Trophoblast cell (in vitro differentiated cells and primary cell): ENCODE data around the gene ZSCAN18.

Experiments
- DNase-seq, 2 donors: peaks; one replicate each; pipeline ENCODE4 v3.0.0-alpha.2; 2016
- H2AFZ ChIP-seq: 2 replicates; pipeline ENCODE4 v1.6.1; 2013; ENCODE audit warnings: low read length, moderate library complexity, mild to moderate bottlenecking; ENCODE audit not compliant: insufficient read depth, poor library complexity
- H2AK5ac ChIP-seq: 2 replicates; pipeline ENCODE4 v1.6.1; 2013; ENCODE audit warnings: mild to moderate bottlenecking, low read length
- H2BK120ac ChIP-seq: 2 replicates; pipeline ENCODE4 v1.6.1; 2013; ENCODE audit warnings: low read length, mild to moderate bottlenecking, moderate library complexity; ENCODE audit not compliant: insufficient read depth, poor library complexity
- H2BK12ac ChIP-seq: 2 replicates; pipeline ENCODE4 v1.6.1; 2013; ENCODE audit warnings: mild to moderate bottlenecking, low read length, moderate library complexity
- H2BK5ac ChIP-seq: 2 replicates; pipeline ENCODE4 v1.6.1; 2013; ENCODE audit warnings: low read length, low read depth, moderate library complexity, mild to moderate bottlenecking; ENCODE audit not compliant: poor library complexity
- H3K14ac ChIP-seq: 2 replicates; pipeline ENCODE4 v1.6.1; 2013; ENCODE audit warnings: mild to moderate bottlenecking, low read length
- H3K18ac ChIP-seq: 2 replicates; pipeline ENCODE4 v1.6.1; 2013; ENCODE audit warnings: mild to moderate bottlenecking, low read length
- H3K23ac ChIP-seq: 2 replicates; pipeline ENCODE4 v1.6.1; 2013; ENCODE audit warnings: low read length
- H3K27ac ChIP-seq: 2 replicates; pipeline ENCODE4 v1.5.1; 2013; ENCODE audit warnings: low read depth, mild to moderate bottlenecking, inconsistent platforms, low read length, moderate library complexity
- H3K27me3 ChIP-seq: 2 replicates; pipeline ENCODE4 v1.6.1; 2013; ENCODE audit warnings: inconsistent platforms, mild to moderate bottlenecking, low read length, moderate library complexity; ENCODE audit not compliant: insufficient read depth
- H3K36me3 ChIP-seq, 2 experiments: 1 replicate in 1 of 2; 2 replicates in 1 of 2; pipeline ENCODE4 v1.6.1; 2013; ENCODE audit warnings: low read length in 2 of 2, mild to moderate bottlenecking in 2 of 2, moderate library complexity in 1 of 2; ENCODE audit not compliant: insufficient read depth in 2 of 2, control insufficient read depth in 1 of 2
- H3K4ac ChIP-seq: 2 replicates; pipeline ENCODE4 v1.6.1; 2013; ENCODE audit warnings: low read depth, mild to moderate bottlenecking, low read length, moderate library complexity
- H3K4me1 ChIP-seq, 2 experiments: 1 replicate in 1 of 2; 2 replicates in 1 of 2; pipeline ENCODE4 v1.6.1; 2013; ENCODE audit warnings: low read length in 2 of 2, mild to moderate bottlenecking in 2 of 2, moderate library complexity in 1 of 2; ENCODE audit not compliant: insufficient read depth in 2 of 2, control insufficient read depth in 1 of 2
- H3K4me2 ChIP-seq: 2 replicates; pipeline ENCODE4 v1.6.1; 2013; ENCODE audit warnings: inconsistent platforms, mild to moderate bottlenecking, low read length, moderate library complexity
- H3K4me3 ChIP-seq: 2 replicates; pipeline ENCODE4 v1.5.1; 2013; ENCODE audit warnings: mild to moderate bottlenecking, low read depth, low read length, inconsistent platforms
- H3K79me1 ChIP-seq: one replicate; pipeline ENCODE4 v1.6.1; 2013; ENCODE audit warnings: low read length
- H3K79me2 ChIP-seq: 2 replicates; pipeline ENCODE4 v1.6.1; 2013; ENCODE audit warnings: low read length, mild to moderate bottlenecking; ENCODE audit not compliant: control insufficient read depth, insufficient read depth, poor library complexity
- H3K9ac ChIP-seq: 2 replicates; pipeline ENCODE4 v1.6.1; 2013; ENCODE audit warnings: mild to moderate bottlenecking, low read length
- H3K9me3 ChIP-seq: 2 replicates; pipeline ENCODE4 v1.6.1; 2013; ENCODE audit warnings: low read depth, mild to moderate bottlenecking, control low read depth, inconsistent platforms, low read length; ENCODE audit not compliant: insufficient read depth
- H4K12ac ChIP-seq: 2 replicates; pipeline ENCODE4 v1.6.1; 2013; ENCODE audit warnings: low read depth, mild to moderate bottlenecking, low read length, moderate library complexity
- H4K8ac ChIP-seq: 2 replicates; pipeline ENCODE4 v1.6.1; 2013; ENCODE audit warnings: low read depth, mild to moderate bottlenecking, low read length, moderate library complexity
- H4K91ac ChIP-seq: one replicate; pipeline ENCODE4 v1.6.1; 2013; ENCODE audit warnings: low read depth, mild to moderate bottlenecking, low read length, moderate library complexity
- WGBS: extraction: QIAGEN DNeasy Blood & Tissue Kit; methylation state at CpG from one replicate; pipeline ENCODE4 v1.1.7; 2013; ENCODE audit warnings: missing lambda C conversion rate; ENCODE audit not compliant: insufficient read length, insufficient coverage; ENCODE audit errors: extremely low coverage; 5-methylcytosine and 5-hydroxymethylcytosine counted together

Gene ZSCAN18

DNA sequence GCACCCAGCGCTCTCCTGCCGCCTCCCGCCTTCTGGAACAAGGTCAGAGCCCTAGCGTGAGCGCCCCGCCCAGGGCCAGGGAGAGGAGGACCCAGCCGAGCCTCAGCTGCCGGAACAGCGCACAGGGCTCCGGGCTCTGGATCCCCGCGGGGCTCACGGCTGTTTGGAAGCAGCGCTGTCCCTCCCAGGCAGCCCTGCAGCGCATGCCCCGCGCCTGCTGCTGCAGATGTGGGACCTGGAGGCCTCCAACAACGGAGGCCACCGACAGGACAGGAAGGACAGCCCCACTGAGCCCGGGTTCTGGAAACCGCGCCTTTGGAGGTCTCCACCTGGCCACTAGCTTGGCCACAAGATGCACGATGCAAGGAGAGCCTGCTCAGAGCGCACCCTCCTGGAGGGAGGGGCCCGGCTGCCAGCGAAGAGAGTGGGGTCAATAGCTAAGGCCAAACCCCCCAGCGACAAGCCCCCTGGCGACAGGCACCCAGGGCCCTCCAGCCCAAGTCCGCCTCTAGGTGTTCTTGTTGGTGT, 12.6 kb downstream of the ZSCAN18 start:
- no peaks in the 10 kb centered on the region for H3K4me1 ChIP-seq
- H2BK12ac ChIP-seq = no peak overlapping the region
- H2BK5ac ChIP-seq = no peak overlapping the region
- no peak overlapping the region for H3K9ac ChIP-seq
- peaks cover 46 to 51% of the 10 kb centered on the region in 2 experiments for H3K36me3 ChIP-seq
- H4K91ac ChIP-seq = no peak overlapping the region
- no peak overlapping the region for H3K4ac ChIP-seq
- no peaks in the 10 kb centered on the region for H3K27me3 ChIP-seq
- no peak overlapping the region for H2AFZ ChIP-seq
- no peak overlapping the region for H3K4me2 ChIP-seq
- no peak for DNase-seq
- no peak overlapping the region for H3K14ac ChIP-seq
- H4K8ac ChIP-seq = no peak overlapping the region
- no peak overlapping the region for H3K23ac ChIP-seq
- H3K9me3 ChIP-seq = peaks cover 25% of the 10 kb centered on the region
- no peak overlapping the region for H2BK120ac ChIP-seq
- no peak overlapping the region for H4K12ac ChIP-seq
- no CpG with 5 or more reads among the region's 29 CpGs for WGBS
- H3K79me2 ChIP-seq = no peaks in the 10 kb centered on the region
- H3K27ac ChIP-seq = no peak overlapping the region
- no peak overlapping the region for H2AK5ac ChIP-seq
- no peaks in the 10 kb centered on the region for H3K79me1 ChIP-seq
- no peak overlapping the region for H3K18ac ChIP-seq
- H3K4me3 ChIP-seq = no peak overlapping the region

DNA sequence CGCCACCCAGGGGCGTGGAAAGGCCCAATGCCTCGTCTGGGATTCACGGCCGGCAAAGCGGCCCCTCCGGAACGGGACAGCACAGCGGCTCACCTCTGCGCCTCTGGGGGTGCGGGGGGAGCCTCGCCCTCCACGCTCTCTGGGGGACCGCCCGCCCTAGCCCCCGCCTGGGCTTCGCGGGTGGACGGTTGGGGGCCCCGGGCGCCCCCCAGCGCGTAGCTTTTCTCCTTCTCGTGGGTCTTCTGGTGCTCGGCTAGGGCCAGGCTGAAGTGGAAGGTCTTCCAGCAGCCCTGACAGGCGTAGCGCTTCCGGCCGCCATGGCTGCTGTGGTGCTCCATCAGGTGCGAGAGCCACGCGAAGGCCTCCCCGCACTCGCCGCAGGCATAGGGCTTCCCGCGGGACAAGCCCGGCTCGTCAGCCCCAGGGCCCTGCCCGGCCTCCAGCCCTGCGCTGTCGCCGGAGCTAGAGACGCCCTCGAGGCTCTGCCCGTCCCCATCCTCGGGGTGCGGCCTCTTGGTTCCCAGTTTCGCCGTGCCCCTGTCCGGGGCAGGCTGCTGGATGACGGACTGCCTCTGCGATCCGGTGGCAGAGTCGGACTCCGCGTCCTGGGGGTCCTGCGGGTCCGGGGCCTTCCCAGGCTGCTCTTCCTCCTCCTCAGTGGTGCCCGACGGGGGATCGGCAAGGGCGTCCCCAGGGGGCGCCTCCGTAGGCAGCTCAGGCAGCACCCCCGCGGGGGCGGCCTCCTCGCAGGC, 13.3 kb downstream of the ZSCAN18 start:
- Histone ChIP-seq H3K36me3 (peaks cover 41 to 49% of the 10 kb centered on the region in 2 experiments), H3K27ac (no peak overlapping the region)

DNA sequence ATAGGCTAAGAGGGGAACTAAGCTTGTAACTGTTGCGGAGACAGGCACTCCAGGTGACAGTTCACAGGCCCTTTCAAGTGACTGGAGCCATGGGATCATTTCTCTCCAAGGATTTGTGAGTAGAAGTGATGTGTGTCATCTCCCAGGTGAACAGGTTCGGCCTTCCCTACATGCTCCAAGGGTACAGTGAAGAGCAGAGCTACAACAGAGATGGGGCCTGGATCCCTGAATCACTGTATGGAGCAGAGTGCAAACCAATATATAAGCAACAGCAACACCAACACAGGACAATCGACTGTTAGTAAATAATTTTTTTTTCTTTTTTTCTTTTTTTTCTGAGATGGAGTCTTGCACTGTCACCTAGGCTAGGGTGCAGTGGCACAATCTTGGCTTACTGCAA, 15.0 kb downstream of the ZSCAN18 start:
- peaks cover 35 to 42% of the 10 kb centered on the region in 2 experiments for H3K36me3 ChIP-seq
- no peak overlapping the region for H2AFZ ChIP-seq
- DNase-seq = no peak
- no peak overlapping the region for H3K14ac ChIP-seq
- peaks cover 29% of the 10 kb centered on the region for H3K9me3 ChIP-seq
- no CpG with 5 or more reads among the region's 3 CpGs for WGBS
- H3K4ac ChIP-seq = no peak overlapping the region
- H2BK120ac ChIP-seq = no peak overlapping the region
- H3K79me2 ChIP-seq = no peaks in the 10 kb centered on the region
- H3K27ac ChIP-seq = no peak overlapping the region
- H4K12ac ChIP-seq = no peak overlapping the region
- no peaks in the 10 kb centered on the region for H3K79me1 ChIP-seq
- no peaks in the 10 kb centered on the region for H3K27me3 ChIP-seq
- H4K91ac ChIP-seq = no peak overlapping the region
- H2BK12ac ChIP-seq = no peak overlapping the region
- H3K9ac ChIP-seq = no peak overlapping the region
- H3K4me3 ChIP-seq = no peak overlapping the region
- H2BK5ac ChIP-seq = no peak overlapping the region
- no peak overlapping the region for H3K23ac ChIP-seq
- no peak overlapping the region for H4K8ac ChIP-seq
- H3K4me1 ChIP-seq = no peaks in the 10 kb centered on the region
- no peak overlapping the region for H3K4me2 ChIP-seq
- no peak overlapping the region for H3K18ac ChIP-seq
- H2AK5ac ChIP-seq = no peak overlapping the region

More for the DNA sequence above, 13.3 kb downstream of the ZSCAN18 start:
- Histone ChIP-seq H3K4ac (no peak overlapping the region), H4K8ac (no peak overlapping the region), H3K4me3 (no peak overlapping the region), H2BK120ac (no peak overlapping the region), H4K91ac (no peak overlapping the region), H2AK5ac (no peak overlapping the region), H3K14ac (no peak overlapping the region), H3K4me1 (no peaks in the 10 kb centered on the region), H3K23ac (no peak overlapping the region), H2BK12ac (no peak overlapping the region), H3K27me3 (no peaks in the 10 kb centered on the region), H2BK5ac (no peak overlapping the region), H3K79me1 (no peaks in the 10 kb centered on the region), H3K79me2 (no peaks in the 10 kb centered on the region), H3K9ac (no peak overlapping the region), H2AFZ (no peak overlapping the region), H4K12ac (no peak overlapping the region), H3K4me2 (no peak overlapping the region), H3K9me3 (peaks cover 27% of the 10 kb centered on the region), H3K18ac (no peak overlapping the region)
- no CpG with 5 or more reads among the region's 69 CpGs for WGBS
- no peak for DNase-seq

DNA sequence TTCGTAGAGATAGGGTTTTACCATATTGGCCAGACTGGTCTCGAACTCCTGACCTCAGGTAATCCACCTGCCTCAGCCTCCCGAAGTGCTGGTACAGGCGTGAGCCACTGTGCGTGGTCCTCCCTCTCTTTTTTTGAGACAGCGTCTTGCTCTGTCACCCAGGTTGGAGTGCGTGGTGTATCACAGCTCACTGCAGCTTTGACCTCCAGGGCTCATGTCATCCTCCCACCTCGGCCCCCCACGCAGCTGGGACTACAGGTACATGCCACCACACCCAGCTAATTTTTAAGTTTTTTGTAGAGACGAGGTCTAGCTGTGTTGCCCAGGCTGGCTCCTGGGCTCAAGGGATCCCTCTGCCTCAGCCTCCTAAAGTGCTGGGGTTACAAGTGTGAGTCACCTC, 18.2 kb downstream of the ZSCAN18 start:
- no peak overlapping the region for H3K18ac ChIP-seq
- H3K27me3 ChIP-seq = no peaks in the 10 kb centered on the region
- H3K4me3 ChIP-seq = no peak overlapping the region
- no peak overlapping the region for H3K23ac ChIP-seq
- H4K91ac ChIP-seq = no peak overlapping the region
- H3K27ac ChIP-seq = no peak overlapping the region
- H2BK5ac ChIP-seq = no peak overlapping the region
- no peaks in the 10 kb centered on the region for H3K79me2 ChIP-seq
- no peak overlapping the region for H2AK5ac ChIP-seq
- H3K9ac ChIP-seq = no peak overlapping the region
- WGBS = no CpG with 5 or more reads among the region's 10 CpGs
- DNase-seq = no peak
- no peak overlapping the region for H3K4me2 ChIP-seq
- H4K8ac ChIP-seq = no peak overlapping the region
- peaks cover 26% of the 10 kb centered on the region for H3K9me3 ChIP-seq
- H2AFZ ChIP-seq = no peak overlapping the region
- no peak overlapping the region for H3K14ac ChIP-seq
- H2BK120ac ChIP-seq = no peak overlapping the region
- H3K4me1 ChIP-seq = no peaks in the 10 kb centered on the region
- peaks cover 7 to 12% of the 10 kb centered on the region in 2 experiments for H3K36me3 ChIP-seq
- H3K79me1 ChIP-seq = no peaks in the 10 kb centered on the region
- no peak overlapping the region for H2BK12ac ChIP-seq
- peak overlapping the region; percentile 28 for H4K12ac ChIP-seq
- H3K4ac ChIP-seq = no peak overlapping the region
